Stimulated activated CD8-positive, alpha-beta memory T cell treated with anti-CD3 and anti-CD28 coated beads, Interleukin-7, amount 100 ng/mL, for 24 hours (primary cell): ENCODE data around the gene ZBTB8B.
"Not testable (repeated sequence)": the region's sequence is repeated elsewhere in the genome, so short reads cannot be mapped to it uniquely, and the experiment has no call there.

ENCODE experiments used
- DNase-seq: peaks from one replicate; pipeline ENCODE4 v3.0.0-alpha.2; 2020; ENCODE audit warnings: low read depth

The ZBTB8B gene

GRCh38 chr1:32470431-32470830, 5.6 kb downstream of the ZBTB8B start:
- no peak for DNase-seq

GRCh38 chr1:32470991-32471694, 6.3 kb downstream of the ZBTB8B start:
- DNase-seq = no peak

- no peak for DNase-seq
Observed at GRCh38 chr1:32471695-32472362, 7.0 kb downstream of the ZBTB8B start.

DNA sequence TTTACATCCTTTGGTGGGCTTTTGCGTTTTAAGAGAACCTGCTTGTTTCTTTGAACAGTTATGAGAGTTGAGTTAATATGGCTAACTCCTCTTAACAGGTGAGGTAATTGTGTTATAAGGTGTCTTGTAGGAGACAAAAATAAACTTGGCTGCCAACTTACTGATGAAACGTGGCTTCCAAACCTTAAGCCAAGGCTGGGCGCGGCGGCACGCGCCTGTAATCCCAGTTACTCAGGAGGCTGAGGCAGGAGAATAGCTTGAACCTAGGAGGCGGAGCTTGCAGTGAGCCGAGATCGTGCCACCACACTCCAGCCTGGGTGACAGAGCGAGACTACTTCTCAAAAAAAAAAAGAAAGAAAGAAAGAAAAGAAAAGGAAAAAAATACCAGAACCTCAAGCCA, 8.1 kb downstream of the ZBTB8B start:
- DNase-seq = not testable (repeated sequence)

GRCh38 chr1:32474954-32475353, 10.1 kb downstream of the ZBTB8B start:
- no peak for DNase-seq

- DNase-seq = no peak
Observed at GRCh38 chr1:32480003-32480402, 15.1 kb downstream of the ZBTB8B start.

GRCh38 chr1:32480761-32481160, 15.9 kb downstream of the ZBTB8B start:
- DNase-seq = no peak

DNA sequence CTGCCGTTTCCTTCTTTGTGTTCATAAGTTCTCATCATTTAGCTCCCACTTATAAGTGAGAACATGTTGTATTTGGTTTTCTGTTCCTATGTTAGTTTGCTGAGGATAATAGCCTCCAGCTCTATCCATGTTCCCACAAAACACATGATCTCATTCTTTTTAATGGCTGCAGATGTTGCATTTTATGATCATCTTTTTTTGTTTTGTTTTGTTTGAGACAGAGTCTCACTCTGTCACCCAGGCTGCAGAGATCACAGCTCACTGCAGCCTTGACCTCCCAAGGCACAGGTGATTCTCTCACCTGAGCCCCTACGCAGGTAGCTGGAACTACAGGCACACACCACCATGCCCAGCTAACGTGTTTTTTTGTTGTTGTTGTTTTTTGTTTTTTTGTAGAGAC, 16.9 kb downstream of the ZBTB8B start:
- not testable (repeated sequence) for DNase-seq

DNA sequence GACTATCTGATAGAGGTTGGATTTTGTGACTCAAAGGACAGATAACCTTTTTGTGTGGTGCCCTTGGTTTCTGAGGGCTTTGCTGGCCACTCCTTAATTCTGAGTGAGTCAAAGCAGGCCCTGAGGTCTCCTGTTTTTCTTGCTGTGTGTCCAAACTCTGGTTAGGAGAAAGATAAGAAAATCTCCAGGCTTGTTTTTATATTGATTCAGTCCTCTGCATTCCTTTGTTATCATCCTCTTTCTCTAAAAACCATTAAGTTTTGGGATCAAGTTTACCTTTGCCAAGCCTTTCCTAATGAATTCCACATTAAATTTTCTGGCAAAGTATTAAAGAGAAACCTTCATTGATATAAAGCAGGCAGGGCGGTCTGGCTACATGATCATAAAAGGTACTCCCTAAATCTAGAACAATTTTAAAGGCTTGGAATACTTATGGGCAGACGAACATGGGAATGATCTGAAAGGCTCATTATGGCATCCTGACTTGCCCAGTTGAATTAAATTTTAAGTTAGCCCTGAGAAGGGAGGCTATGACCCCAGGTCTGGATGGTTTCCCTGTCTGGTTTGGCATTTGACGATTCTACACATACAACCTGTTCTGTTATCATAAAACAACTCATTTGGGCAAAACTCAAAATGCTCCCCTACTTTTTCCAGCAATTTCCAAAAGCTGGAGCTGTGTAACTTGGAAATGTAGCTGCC, 20.8 kb downstream of the ZBTB8B start:
- DNase-seq = no peak

- DNase-seq = no peak
Observed at GRCh38 chr1:32486463-32487113, 21.7 kb downstream of the ZBTB8B start.

DNA sequence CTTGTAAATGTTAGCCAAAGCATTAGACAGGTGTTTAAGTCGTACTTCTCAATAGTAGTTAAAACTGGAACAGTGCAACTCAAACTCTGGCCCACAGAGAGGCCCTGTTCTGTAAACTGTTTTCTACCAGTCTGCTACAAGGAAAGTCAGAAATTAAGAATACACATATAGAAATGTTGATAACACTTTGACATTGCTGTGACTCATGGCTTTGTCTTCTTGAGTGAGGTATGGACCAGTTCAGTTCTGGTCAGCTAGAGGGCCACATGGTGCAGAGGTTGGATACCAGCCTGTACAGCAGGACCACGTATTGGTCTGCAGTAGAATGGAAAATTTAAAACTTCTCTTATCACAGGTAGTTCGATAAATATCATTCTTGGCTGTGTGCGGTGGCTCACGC, 22.3 kb downstream of the ZBTB8B start:
- DNase-seq = no peak

- DNase-seq = no peak
Observed at GRCh38 chr1:32489774-32490454, 25.0 kb downstream of the ZBTB8B start.

DNA sequence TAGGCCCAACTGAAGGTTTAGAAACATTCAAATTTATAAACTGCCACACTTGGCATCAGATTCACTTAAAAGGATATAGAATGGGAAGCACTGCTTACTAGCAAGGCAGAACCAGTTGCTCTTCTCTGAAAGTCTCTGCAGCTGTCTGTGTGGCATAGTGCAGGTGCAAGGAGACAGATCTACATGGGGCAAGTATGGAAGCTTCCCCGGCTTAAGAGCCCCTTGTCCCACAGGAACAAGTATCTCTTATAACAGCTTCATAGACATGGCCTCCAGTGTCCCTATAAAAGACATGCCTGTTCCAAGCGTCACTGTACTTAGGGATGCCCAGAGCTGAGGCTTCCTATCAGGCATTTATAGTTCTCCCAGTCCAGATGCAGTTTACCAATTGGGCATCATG, 26.5 kb downstream of the ZBTB8B start:
- no peak for DNase-seq

- DNase-seq = no peak
Observed at GRCh38 chr1:32494196-32494595, 29.3 kb downstream of the ZBTB8B start.

DNA sequence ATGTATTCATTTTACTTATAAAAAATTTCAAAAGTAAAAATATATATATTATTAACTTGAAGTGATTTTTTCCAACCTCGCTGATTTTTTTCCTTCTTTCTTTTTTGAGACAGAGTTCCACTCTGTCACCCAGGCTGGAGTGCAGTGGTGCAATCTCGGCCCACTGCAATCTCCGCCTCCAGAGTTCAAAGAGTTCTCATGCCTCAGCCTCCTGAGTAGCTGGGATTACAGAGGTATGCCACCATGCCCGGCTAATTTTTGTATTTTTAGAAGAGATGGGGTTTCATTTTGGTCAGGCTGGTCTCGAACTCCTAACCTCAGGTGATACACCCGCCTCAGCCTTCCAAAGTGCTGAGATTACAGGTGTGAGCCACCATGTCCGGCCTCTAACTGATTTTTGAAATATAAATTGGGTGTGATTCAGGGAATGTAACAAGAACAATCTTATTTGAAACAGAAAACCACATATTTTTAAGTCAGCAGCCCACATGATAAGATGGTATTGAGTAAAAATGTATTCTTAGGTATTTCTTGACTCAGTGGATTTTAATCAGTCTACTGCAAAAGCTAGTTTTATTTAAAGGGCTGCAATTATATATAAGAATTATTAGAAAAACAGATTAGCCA, 30.0 kb downstream of the ZBTB8B start:
- DNase-seq = no peak

DNA sequence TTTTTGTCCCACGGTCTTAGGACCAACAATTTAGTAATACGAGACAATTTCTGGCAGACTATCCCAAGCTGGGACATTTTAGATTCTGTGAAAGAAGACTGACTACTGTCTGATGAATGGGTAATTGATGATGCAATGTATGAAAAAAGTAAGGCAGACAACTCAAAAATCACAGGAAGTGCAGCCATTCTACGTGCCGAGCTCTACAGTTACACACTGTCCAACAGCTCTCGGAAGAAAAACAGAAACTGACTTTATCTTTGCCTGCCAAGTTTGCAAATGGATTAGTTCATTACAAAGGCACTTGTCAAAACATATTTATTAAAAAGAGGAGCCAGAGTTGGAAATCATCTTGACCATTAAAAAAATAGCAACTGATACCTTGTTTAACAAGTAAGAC, 31.3 kb downstream of the ZBTB8B start:
- no peak for DNase-seq

- no peak for DNase-seq
Observed at GRCh38 chr1:32498751-32499150, 33.9 kb downstream of the ZBTB8B start.

GRCh38 chr1:32500387-32501209, 35.7 kb downstream of the ZBTB8B start:
- DNase-seq = no peak

GRCh38 chr1:32501865-32502264, 37.0 kb downstream of the ZBTB8B start:
- no peak for DNase-seq

- DNase-seq = no peak
Observed at GRCh38 chr1:32503153-32503552, 38.3 kb downstream of the ZBTB8B start.

- DNase-seq = no peak
Observed at GRCh38 chr1:32507021-32507420, 42.1 kb downstream of the ZBTB8B start.
